SH-SY5Y (cell line): ENCODE results near the gene ARHGAP6.

ENCODE experiments used
- GATA2 ChIP-seq: IDR thresholded peaks from 2 replicates; pipeline ENCODE4 v1.6.1; 2011; ENCODE audit warnings: mild to moderate bottlenecking, low read depth, low read length
- GATA3 ChIP-seq: IDR thresholded peaks from 2 replicates; pipeline ENCODE4 v1.6.1; 2011; ENCODE audit warnings: low read depth, mild to moderate bottlenecking, low read length, moderate library complexity

DNA sequence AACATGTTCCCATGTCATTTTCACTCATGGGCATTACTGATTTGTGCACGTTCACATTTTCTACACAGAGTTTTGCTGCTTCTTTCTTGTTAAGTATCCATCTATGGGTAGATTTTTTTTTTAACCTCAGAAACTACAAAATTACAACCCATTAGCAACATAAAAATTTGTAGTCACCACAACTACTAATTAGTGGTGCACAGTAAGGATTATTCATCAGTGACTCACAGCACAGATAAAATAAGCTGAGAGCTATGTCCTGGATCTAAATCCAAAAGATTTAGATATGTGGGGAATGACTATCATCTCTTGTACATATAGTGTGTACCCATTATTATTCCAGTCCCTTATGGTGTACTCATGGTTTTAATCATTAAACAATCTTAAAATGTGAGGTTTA is 392.2 kb downstream of the ARHGAP6 start:
- TF ChIP-seq GATA3 = no peak
- TF ChIP-seq GATA2 = no peak
